RPMI8226 (cell line): ENCODE measurements around the gene CPN2.

Experiments used
- DNase-seq: peaks from one replicate; pipeline ENCODE4 v3.0.0-alpha.2; 2015

Gene CPN2

GRCh38 chr3:194380326-194380725 is 29.2 kb upstream of the CPN2 start:
- no peak for DNase-seq

- DNase-seq: no peak
These were observed 28.5 kb upstream of the CPN2 start for GRCh38 chr3:194379651-194380050.

- DNase-seq: no peak
These were observed 28.1 kb upstream of the CPN2 start for GRCh38 chr3:194379231-194379630.

GRCh38 chr3:194377708-194378107 is 26.6 kb upstream of the CPN2 start:
- DNase-seq: no peak

GRCh38 chr3:194376241-194376560 is 25.1 kb upstream of the CPN2 start:
- no peak for DNase-seq

GRCh38 chr3:194375473-194376240 is 24.5 kb upstream of the CPN2 start:
- DNase-seq: no peak

GRCh38 chr3:194374935-194375334 is 23.8 kb upstream of the CPN2 start:
- DNase-seq: no peak

- no peak for DNase-seq
These were observed 22.8 kb upstream of the CPN2 start for GRCh38 chr3:194373899-194374298.

GRCh38 chr3:194373028-194373427 is 21.9 kb upstream of the CPN2 start:
- no peak for DNase-seq

- no peak for DNase-seq
These were observed 19.6 kb upstream of the CPN2 start for GRCh38 chr3:194370753-194371152.

GRCh38 chr3:194369522-194370279 is 18.6 kb upstream of the CPN2 start, which contains the start of gene LRRC15:
LRRC15 (minus strand) TSS chr3:194369743; CDS start chr3:194361043, 8,700 bp downstream.
- no peak for DNase-seq

- no peak for DNase-seq
These were observed 17.8 kb upstream of the CPN2 start for GRCh38 chr3:194368918-194369317.

GRCh38 chr3:194367992-194368841 is 17.1 kb upstream of the CPN2 start:
- peak; percentile 90 for DNase-seq

GRCh38 chr3:194365978-194366490 is 14.9 kb upstream of the CPN2 start:
- DNase-seq: no peak

GRCh38 chr3:194365526-194365925 is 14.4 kb upstream of the CPN2 start:
- DNase-seq: no peak

GRCh38 chr3:194364652-194365434 is 13.7 kb upstream of the CPN2 start:
- DNase-seq: peak; percentile 73

GRCh38 chr3:194364314-194364651 is 13.2 kb upstream of the CPN2 start:
- DNase-seq: no peak

GRCh38 chr3:194360568-194360967 is 9.4 kb upstream of the CPN2 start:
- no peak for DNase-seq

GRCh38 chr3:194357681-194358080 is 6.6 kb upstream of the CPN2 start:
- no peak for DNase-seq

- no peak for DNase-seq
These were observed 4.3 kb upstream of the CPN2 start for GRCh38 chr3:194355379-194355778.

- no peak for DNase-seq
These were observed 3.2 kb upstream of the CPN2 start for GRCh38 chr3:194354315-194354714.

- no peak for DNase-seq
These were observed 1.6 kb upstream of the CPN2 start for GRCh38 chr3:194352667-194353246.
